Spleen (tissue), 7 donors: ENCODE data around the gene SLC6A7.

Experiments used
- CTCF ChIP-seq, 11 experiments: fragments of 200-600 bp in 7 of 11; fragments of 450-650 bp in 4 of 11; sonication (generic) in 4 of 11; IDR thresholded peaks in 8 of 11; conservative IDR thresholded peaks in 3 of 11; 1 replicate in 7 of 11; 2 replicates in 4 of 11; pipeline versions ENCODE4 v1.4.0 to v1.8.0; 2016 to 2021; ENCODE audit warnings: antibody characterized with exemption in 11 of 11, inconsistent platforms in 4 of 11, mild to moderate bottlenecking in 1 of 11
- POLR2A ChIP-seq, 3 donors: fragments of 450-650 bp; IDR thresholded peaks; one replicate each; pipeline ENCODE4 v1.5.1; 2017; ENCODE audit warnings: antibody characterized with exemption in 3 of 3, mild to moderate bottlenecking in 1 of 3
- POLR2AphosphoS5 ChIP-seq, 3 donors: sonication (generic); formaldehyde crosslinking; IDR thresholded peaks; one replicate each; pipeline ENCODE4 v1.5.1; 2017; ENCODE audit warnings: antibody characterized with exemption in 3 of 3
- donor health status: DM: no; HTN: no; CAD: no; lungs with moderate emphysema.
- donor health status: DM: no; HTN: no; CAD: no.
- donor health status: DM: no; HTN: no; CAD: no.

GRCh38 chr5:150251504-150251903 is 61.6 kb downstream of the SLC6A7 start:
- no peak for TF ChIP-seq CTCF (IDR thresholded peaks at IDR 0.05 in 8 of 11, conservative IDR thresholded peaks at IDR 0.05 in 3 of 11)
- no peak for TF ChIP-seq POLR2A (IDR thresholded peaks at IDR 0.05)
- no peak for TF ChIP-seq POLR2AphosphoS5 (IDR thresholded peaks at IDR 0.05)
